CMK (cell line): ENCODE data around the gene NOLC1.

Source experiments
- DNase-seq: peaks from one replicate; pipeline ENCODE4 v3.0.0-alpha.2; 2010; ENCODE audit warnings: low read depth

Gene NOLC1

GRCh38 chr10:102208311-102209035 is 56.3 kb downstream of the NOLC1 start:
- no peak for DNase-seq

GRCh38 chr10:102211615-102212299 is 59.6 kb downstream of the NOLC1 start:
- DNase-seq = no peak
